Panc1 (cell line): ENCODE data around the gene CNR2. TPM values are rescaled to one million over a fixed set of nuclear protein-coding genes. Genes with fewer than 3 reads are reported as not detected.

Experiments
- ATAC-seq: fragments of 200-7000 bp; cut with Tn5 transposase; 2 replicates; pipeline ENCODE4 v1.9.1; 2020; ENCODE audit warnings: mild to moderate bottlenecking, moderate library complexity
- BruUV-seq: library from RNA; stranded (reverse); fragments of 400-500 nt; replicated peaks from 2 replicates; lab custom pipeline; 2021; lab: Mats Ljungman, UMichigan
- CTCF ChIA-PET: fragments of 300-600 bp; sonication (Branson Sonifier 250); formaldehyde crosslinking; loops from one replicate; lab custom pipeline; 2022; ENCODE audit warnings: antibody characterized with exemption; lab: Charles Lee
- POLR2A ChIA-PET: fragments of 300-600 bp; sonication (Branson Sonifier 250); formaldehyde crosslinking; loops from one replicate; lab custom pipeline; 2022; ENCODE audit warnings: antibody characterized with exemption; lab: Charles Lee
- DNase-seq: peaks from one replicate; pipeline ENCODE4 v3.0.0-alpha.2; 2010; ENCODE audit warnings: low read depth, low spot score
- H3K27ac ChIP-seq: 2 replicates; pipeline ENCODE4 v1.5.1; 2011; ENCODE audit warnings: mild to moderate bottlenecking, low read length, inconsistent platforms
- H3K27me3 ChIP-seq: fragments of 200-500 bp; sonication (Bioruptor generic); 2 replicates; pipeline ENCODE4 v1.6.0; 2014; ENCODE audit warnings: low read length, inconsistent platforms; ENCODE audit not compliant: control insufficient read depth, insufficient read depth
- H3K36me3 ChIP-seq: fragments of 200-500 bp; sonication (Bioruptor generic); 2 replicates; pipeline ENCODE4 v1.5.1; 2014; ENCODE audit warnings: inconsistent platforms, mild to moderate bottlenecking, low read length, moderate library complexity; ENCODE audit not compliant: control insufficient read depth, insufficient read depth
- H3K4me1 ChIP-seq: 2 replicates; pipeline ENCODE4 v1.5.1; 2011; ENCODE audit warnings: inconsistent platforms, mild to moderate bottlenecking, low read length, moderate library complexity; ENCODE audit not compliant: control insufficient read depth, insufficient read depth
- H3K4me3 ChIP-seq, 2 experiments: 2 replicates each; pipeline ENCODE4 v1.5.1; 2011 to 2012; ENCODE audit warnings: low read depth in 2 of 2, low read length in 2 of 2, mild to moderate bottlenecking in 2 of 2, inconsistent platforms in 1 of 2, moderate library complexity in 1 of 2
- H3K9me3 ChIP-seq: fragments of 200-500 bp; sonication (Bioruptor generic); 2 replicates; pipeline ENCODE4 v1.5.1; 2014; ENCODE audit warnings: low read depth, mild to moderate bottlenecking, inconsistent platforms, low read length, moderate library complexity; ENCODE audit not compliant: control insufficient read depth, insufficient read depth
- CTCF ChIP-seq: fragments of 450-650 bp; IDR thresholded peaks from 2 replicates; pipeline ENCODE4 v1.5.1; 2017; ENCODE audit warnings: mild to moderate bottlenecking
- POLR2AphosphoS5 ChIP-seq: IDR thresholded peaks from 2 replicates; pipeline ENCODE4 v1.6.1; 2012; ENCODE audit warnings: mild to moderate bottlenecking, low read depth, low read length, moderate library complexity
- REST ChIP-seq, 2 experiments: IDR thresholded peaks; 2 replicates each; pipeline ENCODE4 v1.6.1; 2011 to 2012; ENCODE audit warnings: low read depth in 2 of 2, control low read depth in 1 of 2, low read length in 1 of 2, mild to moderate bottlenecking in 1 of 2, moderate library complexity in 1 of 2; ENCODE audit not compliant: insufficient read depth in 1 of 2
- SIN3A ChIP-seq: IDR thresholded peaks from 2 replicates; pipeline ENCODE4 v1.6.1; 2012; ENCODE audit warnings: low read depth, mild to moderate bottlenecking, low read length, moderate library complexity, borderline replicate concordance; ENCODE audit not compliant: insufficient read depth
- TCF7L2 ChIP-seq: IDR thresholded peaks from 2 replicates; pipeline ENCODE4 v1.6.1; 2011; ENCODE audit warnings: mild to moderate bottlenecking, low read depth, low read length, inconsistent platforms
- in situ Hi-C: cut with HindIII; loops from 2 replicates; pipeline ENCODE4 v1.10.0; 2016; ENCODE audit warnings: low sequenced_read_pairs, low pct_unique_long_range_greater_than_20kb
- intact Hi-C: fragments of 100-400 bp; cut with micrococcal nuclease; formaldehyde crosslinking; loops from one replicate; pipeline ENCODE4 v1.10.0; 2022; ENCODE audit not compliant: unreplicated experiment
- total RNA-seq: library from RNA; stranded (reverse); gene quantifications from one replicate; pipeline ENCODE4 v1.2.1, GENCODE V29; 2021; ENCODE audit not compliant: unreplicated experiment

Gene CNR2
- total RNA-seq, 1 experiment from 2014 or later: not detected

GRCh38 chr1:23889074-23889473 is 24.1 kb downstream of the CNR2 start:
- H3K4me1 ChIP-seq: no peaks in the 10 kb centered on the region
- POLR2A ChIA-PET: interaction anchor here (0.6 kb wide), 1 partner anchor 118 kb away, joined by 7 read pairs; no protein-coding TSS in a partner anchor
- H3K36me3 ChIP-seq: no peaks in the 10 kb centered on the region
- no peak for TF ChIP-seq CTCF
- no peak for TF ChIP-seq REST (IDR thresholded peaks at IDR 0.05; ENCODE audit: insufficient read depth in 1 of 2, low read depth in 2 of 2, low read length in 1 of 2)
- TF ChIP-seq TCF7L2: no peak
- no peak for TF ChIP-seq POLR2AphosphoS5
- TF ChIP-seq SIN3A: no peak
- H3K27ac ChIP-seq: no peak overlapping the region
- H3K27me3 ChIP-seq: no peaks in the 10 kb centered on the region
- intact Hi-C loops (no loop called here), in situ Hi-C loops (no loop called here)
- BruUV-seq: no TSS peak
- H3K9me3 ChIP-seq: no peaks in the 10 kb centered on the region
- H3K4me3 ChIP-seq: no peak overlapping the region
- CTCF ChIA-PET: no interaction called here
- ATAC-seq (no peak), DNase-seq (no peak)

- ChIA-PET CTCF (no interaction called here), POLR2A (no interaction called here)
- Histone ChIP-seq H3K4me3 (no peak overlapping the region), H3K9me3 (no peaks in the 10 kb centered on the region), H3K27me3 (no peaks in the 10 kb centered on the region), H3K4me1 (no peaks in the 10 kb centered on the region), H3K36me3 (no peaks in the 10 kb centered on the region), H3K27ac (no peak overlapping the region)
- BruUV-seq: no TSS peak
- intact Hi-C loops (no loop called here), in situ Hi-C loops (no loop called here)
- ATAC-seq: no peak
- no peak for DNase-seq
- TF ChIP-seq REST (IDR thresholded peaks at IDR 0.05; ENCODE audit: insufficient read depth in 1 of 2, low read depth in 2 of 2, low read length in 1 of 2): no peak
- no peak for TF ChIP-seq POLR2AphosphoS5
- no peak for TF ChIP-seq TCF7L2
- TF ChIP-seq SIN3A: no peak
- no peak for TF ChIP-seq CTCF
Observed at GRCh38 chr1:23885222-23885621, 27.9 kb downstream of the CNR2 start.
